CD4-positive, alpha-beta T cell treated with Interleukin-10 for 1 hour (primary cell): ENCODE results near the gene PSMD14.

ENCODE experiments used
- DNase-seq: peaks from one replicate; pipeline ENCODE4 v3.0.0-alpha.2; 2020

The PSMD14 gene

DNA sequence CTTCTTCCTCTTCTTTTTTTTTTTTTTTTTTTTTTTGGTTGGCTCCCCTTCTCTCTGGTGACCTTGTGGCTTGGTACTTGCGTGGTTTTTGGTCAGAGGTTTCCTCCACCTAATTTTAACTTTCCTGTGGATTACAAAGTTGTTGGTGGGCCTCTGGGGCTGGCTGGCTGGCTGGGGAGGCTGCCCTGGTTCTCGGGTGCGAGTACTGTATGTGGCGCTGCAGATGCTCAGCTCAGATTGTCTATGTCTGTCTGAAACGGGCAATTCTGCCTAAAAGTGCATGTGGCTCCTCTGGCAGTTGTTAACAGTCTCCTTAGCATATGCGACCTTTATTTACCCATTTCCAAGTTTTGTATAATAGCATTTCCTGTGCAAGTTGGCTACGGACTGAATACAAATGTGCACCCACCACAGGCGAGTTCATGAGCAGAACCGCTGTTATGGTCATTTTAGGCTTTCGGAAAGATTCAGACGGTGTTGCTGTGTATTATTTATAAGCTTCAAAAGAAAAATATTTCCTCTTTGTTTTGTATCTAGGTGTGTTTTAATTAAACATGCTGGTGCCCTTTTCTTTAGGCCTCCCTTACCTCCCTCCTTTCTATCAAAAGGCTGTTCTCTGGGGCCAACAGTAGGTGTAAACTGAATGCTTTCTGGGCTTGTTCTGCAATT is 112.3 kb downstream of the PSMD14 start:
- no peak for DNase-seq

DNA sequence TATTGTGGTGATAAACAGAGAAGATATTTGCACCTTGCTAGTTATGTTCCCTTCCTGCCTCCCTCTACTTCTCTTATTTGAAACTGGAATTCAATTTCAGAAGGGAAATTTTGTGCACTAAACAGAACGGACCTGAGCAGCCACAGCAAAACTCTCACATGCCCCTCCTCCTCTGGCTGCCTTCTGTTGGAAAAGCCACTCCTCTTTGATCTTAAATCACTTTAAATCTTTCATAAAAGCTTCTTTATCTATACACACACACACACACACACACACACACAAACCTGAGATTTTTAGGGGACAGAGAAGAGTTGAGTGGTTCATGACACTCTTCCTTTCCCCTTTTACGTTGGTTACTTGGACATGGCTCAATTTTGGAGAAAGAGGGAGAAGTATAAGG is 113.5 kb downstream of the PSMD14 start:
- DNase-seq = no peak

DNA sequence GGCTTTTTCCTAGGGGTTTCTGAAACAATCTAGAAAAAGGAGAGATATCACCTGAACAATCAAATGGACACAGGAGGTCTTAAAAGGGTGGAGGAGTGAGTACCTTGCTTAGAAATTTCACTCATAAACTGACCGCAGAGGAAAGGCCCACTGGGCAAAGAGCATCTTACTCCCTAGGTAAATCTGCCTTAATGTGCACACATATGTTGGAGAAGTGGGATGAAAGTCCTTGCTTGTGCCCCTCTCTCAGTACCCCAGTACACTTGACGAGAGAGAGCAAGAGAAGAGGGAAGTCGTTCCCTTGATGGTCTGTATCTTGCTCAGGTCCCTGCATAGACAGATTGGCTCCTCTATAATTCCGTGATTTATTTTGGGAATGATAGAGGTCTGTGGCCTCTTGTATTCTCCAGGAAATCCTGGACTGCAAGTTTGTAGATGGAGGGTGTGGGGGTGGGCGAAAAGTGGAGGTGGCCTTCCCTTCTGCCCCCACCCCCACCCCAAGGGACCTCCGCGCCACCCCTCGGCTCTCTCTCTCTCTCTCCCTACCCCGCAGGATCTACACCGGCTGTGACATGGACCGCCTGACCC is 114.7 kb downstream of the PSMD14 start:
- no peak for DNase-seq

DNA sequence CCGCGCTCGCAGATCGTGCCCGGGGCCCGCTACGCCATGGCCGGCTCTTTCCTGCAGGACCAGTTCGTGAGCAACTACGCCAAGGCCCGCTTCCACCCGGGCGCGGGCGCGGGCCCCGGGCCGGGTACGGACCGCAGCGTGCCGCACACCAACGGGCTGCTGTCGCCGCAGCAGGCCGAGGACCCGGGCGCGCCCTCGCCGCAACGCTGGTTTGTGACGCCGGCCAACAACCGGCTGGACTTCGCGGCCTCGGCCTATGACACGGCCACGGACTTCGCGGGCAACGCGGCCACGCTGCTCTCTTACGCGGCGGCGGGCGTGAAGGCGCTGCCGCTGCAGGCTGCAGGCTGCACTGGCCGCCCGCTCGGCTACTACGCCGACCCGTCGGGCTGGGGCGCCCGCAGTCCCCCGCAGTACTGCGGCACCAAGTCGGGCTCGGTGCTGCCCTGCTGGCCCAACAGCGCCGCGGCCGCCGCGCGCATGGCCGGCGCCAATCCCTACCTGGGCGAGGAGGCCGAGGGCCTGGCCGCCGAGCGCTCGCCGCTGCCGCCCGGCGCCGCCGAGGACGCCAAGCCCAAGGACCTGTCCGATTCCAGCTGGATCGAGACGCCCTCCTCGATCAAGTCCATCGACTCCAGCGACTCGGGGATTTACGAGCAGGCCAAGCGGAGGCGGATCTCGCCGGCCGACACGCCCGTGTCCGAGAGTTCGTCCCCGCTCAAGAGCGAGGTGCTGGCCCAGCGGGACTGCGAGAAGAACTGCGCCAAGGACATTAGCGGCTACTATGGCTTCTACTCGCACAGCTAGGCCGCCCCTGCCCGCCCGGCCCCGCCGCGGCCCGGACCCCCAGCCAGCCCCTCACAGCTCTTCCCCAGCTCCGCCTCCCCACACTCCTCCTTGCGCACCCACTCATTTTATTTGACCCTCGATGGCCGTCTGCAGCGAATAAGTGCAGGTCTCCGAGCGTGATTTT is 115.5 kb downstream of the PSMD14 start:
- no peak for DNase-seq

DNA sequence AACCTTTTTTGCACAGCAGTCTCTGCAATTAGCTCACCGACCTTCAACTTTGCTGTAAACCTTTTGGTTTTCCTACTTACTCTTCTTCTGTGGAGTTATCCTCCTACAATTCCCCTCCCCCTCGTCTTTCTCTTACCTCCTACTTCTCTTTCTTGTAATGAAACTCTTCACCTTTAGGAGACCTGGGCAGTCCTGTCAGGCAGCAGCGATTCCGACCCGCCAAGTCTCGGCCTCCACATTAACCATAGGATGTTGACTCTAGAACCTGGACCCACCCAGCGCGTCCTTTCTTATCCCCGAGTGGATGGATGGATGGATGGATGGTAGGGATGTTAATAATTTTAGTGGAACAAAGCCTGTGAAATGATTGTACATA is 116.2 kb downstream of the PSMD14 start:
- DNase-seq = no peak

DNA sequence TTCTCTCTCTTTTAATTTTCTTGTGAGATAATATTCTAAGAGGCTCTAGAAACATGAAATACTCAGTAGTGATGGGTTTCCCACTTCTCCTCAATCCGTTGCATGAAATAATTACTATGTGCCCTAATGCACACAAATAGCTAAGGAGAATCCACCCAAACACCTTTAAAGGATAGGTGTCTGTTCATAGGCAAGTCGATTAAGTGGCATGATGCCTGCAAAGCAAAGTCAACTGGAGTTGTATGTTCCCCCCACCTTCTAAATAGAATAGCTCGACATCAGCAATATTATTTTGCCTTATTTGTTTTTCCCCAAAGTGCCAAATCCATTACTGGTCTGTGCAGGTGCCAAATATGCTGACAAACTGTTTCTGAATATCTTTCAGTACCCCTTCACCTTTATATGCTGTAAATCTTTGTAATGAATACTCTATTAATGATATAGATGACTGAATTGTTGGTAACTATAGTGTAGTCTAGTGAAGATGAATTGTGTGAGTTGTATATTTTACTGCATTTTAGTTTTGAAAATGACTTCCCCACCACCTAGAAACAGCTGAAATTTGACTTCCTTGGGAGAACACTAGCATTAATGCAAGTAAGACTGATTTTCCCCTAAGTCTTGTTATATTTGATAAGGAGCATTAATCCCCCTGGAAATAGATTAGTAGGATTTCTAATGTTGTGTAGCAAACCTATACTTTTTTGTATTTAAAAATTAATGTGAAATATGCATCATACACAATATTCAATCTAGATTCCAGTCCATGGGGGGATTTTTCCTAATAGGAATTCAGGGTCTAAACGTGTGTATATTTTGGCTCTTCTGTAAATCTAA is 116.9 kb downstream of the PSMD14 start:
- DNase-seq = no peak

DNA sequence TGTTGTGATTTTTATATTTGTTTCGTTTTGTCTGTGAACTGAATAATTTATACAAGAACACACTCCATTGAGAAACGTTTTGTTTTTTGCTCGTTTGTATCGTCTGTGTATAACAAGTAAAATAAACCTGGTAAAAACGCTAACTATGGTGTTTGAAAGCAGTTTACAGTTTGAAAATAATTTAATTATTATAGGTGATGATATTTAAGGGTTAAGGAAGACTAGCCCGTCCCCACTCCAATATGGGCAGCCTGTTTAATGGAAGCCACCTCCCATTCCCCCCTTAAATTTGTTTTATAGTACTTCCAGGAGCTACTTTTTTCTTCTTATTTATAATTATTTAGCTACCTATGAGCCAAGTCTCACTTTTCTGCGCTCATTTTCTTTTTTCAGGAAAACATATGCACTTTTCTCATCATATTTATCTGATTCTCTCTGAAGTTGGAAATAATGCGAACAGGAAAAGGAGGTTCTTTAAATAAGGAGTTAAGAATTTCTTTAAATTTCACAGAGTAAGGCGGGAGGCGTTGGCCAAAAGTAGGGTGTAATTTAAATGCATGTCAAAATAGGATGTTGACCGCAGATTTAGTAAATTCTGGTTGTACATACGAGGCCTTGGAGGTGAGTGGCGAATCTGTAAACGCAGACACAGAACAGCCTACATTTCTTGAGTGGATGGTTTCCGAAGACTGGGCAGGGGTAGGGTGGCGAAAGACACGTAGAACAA is 117.7 kb downstream of the PSMD14 start:
- no peak for DNase-seq

DNA sequence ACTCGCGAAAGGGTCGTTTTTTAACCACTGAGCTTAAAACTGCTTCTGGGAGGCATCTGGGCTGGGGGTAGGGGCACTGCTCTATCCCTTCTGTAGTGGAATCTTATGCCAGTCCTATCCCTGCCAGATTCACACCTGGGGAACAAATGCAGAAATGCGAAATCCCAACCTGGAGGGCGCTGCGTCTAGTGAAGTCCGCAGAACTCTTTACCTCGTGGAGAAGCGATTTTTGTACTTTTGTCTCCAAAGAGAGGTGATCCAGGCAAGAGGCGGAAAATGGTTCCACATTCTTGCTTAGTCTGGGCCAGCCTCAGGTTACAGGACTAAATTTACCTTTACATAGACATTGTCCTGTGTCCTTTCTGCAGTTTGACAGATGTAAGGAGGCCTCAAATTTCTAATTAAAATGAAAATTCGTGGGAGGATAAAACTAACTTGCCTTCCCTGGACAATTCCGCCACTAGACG is 118.3 kb downstream of the PSMD14 start:
- DNase-seq = no peak

DNA sequence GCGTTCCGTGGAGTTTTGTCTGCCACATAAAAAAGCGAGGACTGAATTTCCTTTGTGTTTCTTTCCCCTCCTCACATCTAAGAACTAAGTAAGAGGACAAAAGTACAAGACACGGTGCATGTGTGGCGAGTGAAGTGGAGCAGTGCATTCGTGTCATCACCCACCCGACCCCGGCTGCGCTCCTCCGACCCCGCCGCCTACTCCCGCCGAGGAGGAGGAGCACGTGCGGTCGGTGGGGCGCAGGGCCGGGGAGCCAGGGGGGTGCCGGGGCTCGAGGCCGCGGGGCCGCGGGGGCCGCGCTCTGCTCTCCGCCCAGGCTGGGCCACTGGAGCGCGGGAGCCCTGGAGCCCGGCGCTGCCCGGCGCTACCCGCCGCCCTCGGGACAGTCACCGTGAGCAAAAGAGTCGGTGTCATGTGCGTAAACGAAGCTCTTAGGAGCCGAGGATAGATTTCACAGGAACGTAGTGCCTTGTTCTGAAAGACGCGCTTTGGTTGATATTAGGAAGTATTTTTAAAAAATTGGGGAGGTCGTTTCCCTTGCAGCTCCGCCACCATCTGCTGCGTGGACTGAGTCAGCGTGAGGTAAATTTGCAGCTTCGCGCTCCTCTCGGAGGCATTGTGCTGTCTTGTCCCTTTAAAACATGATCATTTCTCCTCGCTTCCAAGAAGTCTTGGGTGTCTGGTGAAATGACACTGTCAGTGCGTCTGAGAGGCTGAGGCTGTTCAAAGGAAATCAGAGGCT is 118.9 kb downstream of the PSMD14 start:
- no peak for DNase-seq

DNA sequence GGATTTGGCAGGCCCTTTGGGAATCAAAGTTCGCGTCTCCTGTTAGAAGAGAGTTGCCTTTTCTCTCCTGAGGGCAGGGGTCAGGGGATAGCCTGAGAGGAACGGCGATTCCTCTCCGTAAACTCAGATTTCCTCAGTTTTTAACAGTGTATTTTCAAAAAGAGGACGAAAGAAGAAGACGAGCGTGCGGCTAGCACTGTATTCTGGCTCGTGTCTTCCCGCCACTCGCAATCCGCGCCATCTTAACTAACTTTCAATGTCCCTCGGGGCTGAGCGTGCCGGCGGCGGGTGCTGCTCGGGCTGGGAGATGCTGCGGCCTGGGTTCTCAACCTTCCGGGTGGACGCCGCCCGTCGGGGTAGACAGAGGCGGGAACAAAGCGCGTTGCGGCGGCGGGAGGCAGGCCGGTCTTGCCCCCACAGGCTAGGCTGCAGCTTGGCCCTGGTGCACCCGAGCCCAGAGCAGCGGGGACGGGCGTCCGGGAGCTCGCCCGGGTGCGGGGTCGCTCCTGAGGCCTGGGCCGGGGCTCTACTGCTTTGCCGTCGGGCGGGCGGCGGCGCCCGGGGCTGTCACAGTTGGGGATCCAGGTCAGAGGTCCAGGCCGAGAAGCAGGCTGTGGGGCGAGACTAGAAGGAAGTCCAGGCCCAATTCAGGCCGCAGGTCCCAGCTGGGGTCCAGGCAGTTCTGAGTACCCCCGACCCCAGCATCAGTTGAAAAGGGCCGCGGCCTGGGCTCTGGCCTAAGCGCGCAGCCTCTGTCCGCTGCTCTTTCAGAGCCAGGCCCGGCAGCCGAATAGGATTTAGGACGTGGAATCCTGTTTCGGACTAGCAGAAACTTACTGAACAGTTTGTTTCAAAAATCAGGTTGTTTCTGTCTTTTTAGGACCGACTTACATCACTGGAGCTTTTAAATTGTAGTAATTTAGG is 119.7 kb downstream of the PSMD14 start:
- no peak for DNase-seq

DNA sequence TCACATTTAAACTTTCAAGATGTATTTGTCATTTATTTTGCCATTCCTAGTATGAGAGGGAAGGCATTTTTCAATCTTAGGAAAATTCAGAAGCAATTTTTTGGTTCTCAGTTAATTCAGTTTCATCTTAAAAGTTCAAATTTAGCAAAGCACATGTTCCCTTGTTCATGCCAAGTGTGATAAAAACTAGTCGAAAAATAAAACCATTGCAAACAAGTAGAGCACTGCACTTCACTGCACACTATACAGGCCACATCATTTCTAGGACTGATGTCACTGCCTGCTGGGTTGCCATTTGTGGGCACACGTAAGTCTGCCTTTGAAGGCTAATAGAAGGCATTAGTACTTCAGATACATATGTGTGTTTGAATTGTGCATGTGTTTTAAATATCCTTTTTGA is 122.2 kb downstream of the PSMD14 start:
- DNase-seq = no peak

DNA sequence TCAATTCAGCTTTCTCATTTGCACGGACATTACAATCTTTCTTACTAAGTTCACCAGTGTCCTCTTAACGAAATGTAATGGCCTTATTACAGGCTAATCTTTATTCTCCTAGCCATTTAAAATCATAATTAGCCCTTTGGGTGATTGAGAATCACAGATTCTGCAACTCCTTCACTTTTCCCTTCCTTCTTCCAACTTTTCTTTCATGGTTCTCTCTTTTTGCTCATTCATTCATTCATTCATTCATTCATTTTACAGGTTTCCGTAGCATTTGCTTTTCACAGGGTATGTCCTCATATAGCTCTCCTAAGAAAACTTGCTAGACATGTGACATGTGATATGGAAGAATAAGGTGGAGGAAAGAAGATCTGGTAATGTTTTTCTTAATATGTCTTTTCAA is 123.9 kb downstream of the PSMD14 start:
- no peak for DNase-seq

DNA sequence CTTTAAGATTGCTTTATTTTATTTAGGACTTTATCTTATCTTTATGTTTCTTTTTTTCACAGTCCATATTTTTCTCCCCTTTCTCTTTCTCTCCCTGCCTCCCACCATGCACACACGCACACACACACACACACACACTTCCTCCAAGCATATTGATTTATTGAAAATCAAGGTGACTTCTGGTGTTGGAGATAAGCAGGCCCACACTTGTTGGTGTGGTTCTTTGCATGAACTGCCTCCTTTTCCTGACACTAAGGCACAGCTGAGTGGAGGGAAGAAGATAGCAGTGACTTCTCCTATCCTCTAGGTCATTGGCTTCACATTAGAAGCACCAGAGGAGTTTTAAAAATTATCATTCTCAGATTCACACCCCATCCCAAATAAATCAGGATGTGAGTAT is 125.9 kb downstream of the PSMD14 start:
- DNase-seq = no peak

DNA sequence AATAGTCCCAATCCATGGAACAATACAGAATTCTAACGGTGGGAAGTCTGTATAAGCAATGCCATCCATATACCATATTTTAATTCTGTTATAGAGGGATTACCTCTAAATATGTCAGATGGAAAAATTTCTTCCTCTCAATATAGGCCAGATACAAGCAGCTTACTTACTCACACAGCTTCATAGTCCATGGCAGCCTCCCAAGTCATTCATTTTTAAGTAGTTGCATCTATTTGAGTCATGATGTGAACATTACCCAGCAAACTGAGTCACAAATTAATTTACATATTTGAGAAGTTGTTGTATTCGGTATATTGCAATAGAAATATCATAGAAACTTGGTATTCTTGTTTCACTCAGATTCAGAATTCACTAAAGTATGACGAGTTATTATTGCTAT is 128.2 kb downstream of the PSMD14 start:
- DNase-seq = no peak

DNA sequence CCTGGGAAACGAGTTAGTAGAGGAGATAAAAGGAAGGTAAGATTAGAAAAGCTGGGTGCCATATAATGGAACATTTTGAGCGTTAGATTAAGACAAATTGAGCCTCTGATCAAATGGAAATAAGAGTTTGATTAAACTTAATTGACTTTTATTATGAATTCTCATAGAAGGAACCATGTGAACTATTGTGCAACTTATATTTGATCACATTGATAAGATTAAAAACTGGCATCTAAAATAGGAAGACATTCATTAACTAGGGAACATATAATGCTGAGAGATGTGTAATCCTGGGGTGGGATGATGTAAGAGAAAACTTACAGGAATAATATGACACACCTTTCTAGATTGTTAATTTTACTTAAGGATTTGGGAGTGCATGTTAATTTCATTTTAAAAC is 130.4 kb downstream of the PSMD14 start:
- DNase-seq = no peak

DNA sequence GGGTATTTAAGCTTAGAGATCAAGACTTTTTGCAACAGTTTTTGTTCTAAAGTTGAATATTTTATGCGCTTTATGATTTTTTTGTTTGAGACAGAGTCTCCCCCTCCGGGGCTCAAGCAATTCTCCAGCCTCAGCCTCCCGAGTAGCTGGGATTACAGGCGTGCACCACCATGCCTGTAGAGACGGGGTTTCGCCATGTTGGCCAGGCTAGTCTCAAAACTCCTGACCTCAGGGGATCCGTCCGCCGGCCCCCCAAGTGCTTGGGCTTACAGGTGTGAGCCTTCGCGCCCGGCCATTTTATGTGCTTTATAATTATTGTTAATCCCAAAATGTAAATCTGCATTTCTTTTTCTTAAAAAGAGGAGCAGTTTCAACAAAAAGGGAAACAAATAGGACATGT is 136.9 kb downstream of the PSMD14 start:
- no peak for DNase-seq

DNA sequence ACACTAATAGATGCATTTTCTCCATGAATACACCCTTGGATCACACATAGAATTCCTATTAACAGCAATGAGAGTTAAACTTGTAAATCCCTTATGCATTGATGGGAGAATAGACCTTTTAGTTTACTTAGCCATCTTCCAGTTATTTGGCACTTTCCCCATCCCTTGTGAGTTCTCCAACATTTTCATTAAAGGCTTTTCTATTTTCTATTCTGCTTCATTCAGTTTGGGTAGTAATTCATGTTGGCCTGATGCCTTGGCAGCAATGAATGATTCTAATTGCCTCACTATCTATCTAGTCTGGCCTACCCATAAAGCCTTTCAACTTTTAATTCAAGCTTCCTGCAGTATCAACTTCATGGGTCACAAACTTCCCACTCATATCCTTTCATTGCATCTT is 140.2 kb downstream of the PSMD14 start:
- no peak for DNase-seq
